Urinary bladder (tissue), 4 donors: ENCODE measurements around the gene WIPF1. TPM values are rescaled to one million over a fixed set of nuclear protein-coding genes. Genes with fewer than 3 reads are reported as not detected.

Source experiments
- DNase-seq: peaks from one replicate; pipeline ENCODE4 v3.0.0-alpha.2; 2015; ENCODE audit errors: extremely low spot score
- H3K27ac ChIP-seq: one replicate; pipeline ENCODE4 v1.5.1; 2013; ENCODE audit warnings: low read depth, mild to moderate bottlenecking, moderate library complexity
- H3K36me3 ChIP-seq: one replicate; pipeline ENCODE4 v1.6.1; 2013; ENCODE audit warnings: mild to moderate bottlenecking, moderate library complexity; ENCODE audit not compliant: insufficient read depth
- H3K4me1 ChIP-seq: one replicate; pipeline ENCODE4 v1.6.1; 2013; ENCODE audit warnings: mild to moderate bottlenecking, moderate library complexity; ENCODE audit not compliant: insufficient read depth
- H3K4me3 ChIP-seq: one replicate; pipeline ENCODE4 v1.5.1; 2013; ENCODE audit warnings: low read depth, low read length
- WGBS: extraction: QIAGEN DNeasy Blood & Tissue Kit; methylation state at CpG from one replicate; pipeline ENCODE4 v1.1.7; 2013; 5-methylcytosine and 5-hydroxymethylcytosine counted together
- polyA plus RNA-seq: library from polyadenylated mRNA; stranded (reverse); fragments of 200-250 nt; gene quantifications from one replicate; pipeline ENCODE4 v1.2.3, GENCODE V29; 2013
- total RNA-seq: library from RNA; depleted of rRNA; stranded (reverse); fragments of >200 nt; gene quantifications from one replicate; pipeline ENCODE4 v1.2.3, GENCODE V29; 2014
- donor health status: healthy with polysubstance abuse.
- donor health status: healthy.

Gene WIPF1
- total and polyA plus RNA-seq, 2 donors, result 43.1 to 45.0 TPM

DNA sequence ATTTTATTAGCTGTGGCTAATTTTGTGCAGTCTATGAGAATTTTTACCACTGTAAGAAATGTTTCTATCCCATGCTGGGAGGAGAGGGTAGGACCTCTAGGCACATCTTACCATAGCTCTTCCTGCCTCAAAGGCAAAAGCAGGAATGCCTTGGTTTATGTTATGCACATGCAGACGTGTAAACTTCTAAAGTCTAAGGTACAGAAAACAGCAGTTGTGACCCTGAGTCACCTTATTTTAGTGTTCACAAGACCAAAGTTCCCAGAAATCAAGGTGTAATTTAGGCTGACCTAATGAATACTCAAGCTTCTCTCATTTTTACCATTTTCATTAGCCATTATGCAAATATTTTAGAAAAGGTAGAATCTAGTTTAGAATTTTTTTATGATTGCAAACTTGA, 15.4 kb upstream of the WIPF1 start:
- no peak for DNase-seq
- Histone ChIP-seq H3K27ac (no peak overlapping the region), H3K4me3 (no peak overlapping the region), H3K36me3 (no peaks in the 10 kb centered on the region), H3K4me1 (peaks cover 2% of the 10 kb centered on the region)
- 0% methylated on average over 1 of the region's 1 CpG for WGBS

DNA sequence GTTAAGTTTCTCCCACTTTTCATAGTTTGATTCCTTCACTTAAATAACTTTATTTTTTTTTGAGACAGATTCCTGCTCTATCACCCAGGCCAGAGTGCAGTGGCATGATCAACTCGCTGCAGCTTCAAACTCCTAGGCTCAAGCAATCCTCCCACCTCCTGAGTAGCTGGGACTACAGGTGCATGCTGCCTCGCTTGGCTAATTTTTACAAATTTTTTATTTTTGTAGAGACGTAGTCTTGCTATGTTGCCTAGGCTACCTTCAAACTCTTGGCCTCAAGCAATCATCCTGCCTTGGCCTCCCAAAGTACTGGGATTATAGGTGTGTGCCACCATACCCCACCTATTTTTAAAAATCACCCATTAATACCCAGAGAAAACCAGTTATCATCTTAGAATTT, 14.2 kb upstream of the WIPF1 start:
- Histone ChIP-seq H3K4me3 (no peak overlapping the region), H3K27ac (no peak overlapping the region), H3K4me1 (peaks cover 2% of the 10 kb centered on the region), H3K36me3 (no peaks in the 10 kb centered on the region)
- no peak for DNase-seq
- WGBS, result 97% methylated on average over 3 of the region's 3 CpGs

DNA sequence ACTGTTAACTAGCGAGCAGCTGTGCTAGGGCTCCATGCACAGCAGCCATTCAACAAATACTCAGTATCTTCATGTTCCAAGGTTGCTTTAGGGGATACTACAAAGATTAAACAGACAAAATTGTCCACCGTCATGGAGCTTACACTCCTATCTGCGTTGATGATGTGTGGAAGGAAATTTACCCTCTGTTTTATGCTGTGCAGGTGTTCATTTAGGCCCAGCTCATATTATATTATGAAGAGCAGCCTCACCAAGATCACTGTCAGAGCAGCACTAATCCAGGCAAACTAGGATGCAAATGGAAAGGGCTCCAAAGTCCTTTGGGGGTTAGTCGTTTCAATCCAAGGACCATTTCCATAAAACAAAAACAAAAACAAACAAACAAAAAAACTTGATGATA, 13.4 kb upstream of the WIPF1 start:
- WGBS, result 86% methylated on average over 4 of the region's 4 CpGs
- Histone ChIP-seq H3K36me3 (no peaks in the 10 kb centered on the region), H3K27ac (no peak overlapping the region), H3K4me1 (peaks cover 2% of the 10 kb centered on the region), H3K4me3 (no peak overlapping the region)
- DNase-seq, result no peak

DNA sequence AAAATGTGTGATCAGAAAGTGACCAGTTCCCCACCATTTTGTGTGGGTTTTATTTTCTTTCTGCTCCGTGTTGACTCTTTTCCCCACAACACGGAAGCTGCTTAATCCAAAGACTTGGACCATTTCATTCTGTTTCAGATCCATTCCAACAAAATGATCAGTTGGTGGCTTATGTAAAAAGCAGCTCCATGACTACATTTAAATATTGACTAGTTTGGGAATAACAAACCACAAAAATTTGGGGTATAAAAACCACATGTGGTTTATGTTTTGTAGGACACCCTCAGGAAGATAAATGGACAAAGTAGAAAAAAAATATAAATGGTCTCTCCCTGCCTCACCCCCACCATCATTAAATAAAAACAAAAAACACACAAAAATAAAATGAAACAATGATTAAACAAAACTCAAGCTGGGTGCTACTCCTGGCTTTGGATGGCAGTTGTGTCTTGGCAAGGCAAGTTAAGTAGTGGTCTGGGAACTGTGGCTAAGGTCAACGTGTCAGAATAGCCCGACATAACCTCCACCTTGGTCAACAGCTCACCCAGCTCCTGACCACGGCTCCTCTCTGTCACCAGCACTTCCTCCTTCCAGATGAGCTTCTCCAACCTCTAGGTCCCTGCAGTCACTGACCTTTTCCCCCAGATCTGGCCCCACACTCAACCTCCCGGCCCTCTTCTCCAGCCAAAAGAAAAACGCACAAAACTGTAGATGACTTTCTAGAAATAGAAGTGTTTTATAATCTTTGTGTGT, 12.8 kb upstream of the WIPF1 start:
- H3K4me1 ChIP-seq, result peaks cover 2% of the 10 kb centered on the region
- no peak overlapping the region for H3K4me3 ChIP-seq
- no peak for DNase-seq
- WGBS, result 71% methylated on average over 7 of the region's 7 CpGs
- H3K27ac ChIP-seq, result no peak overlapping the region
- no peaks in the 10 kb centered on the region for H3K36me3 ChIP-seq

DNA sequence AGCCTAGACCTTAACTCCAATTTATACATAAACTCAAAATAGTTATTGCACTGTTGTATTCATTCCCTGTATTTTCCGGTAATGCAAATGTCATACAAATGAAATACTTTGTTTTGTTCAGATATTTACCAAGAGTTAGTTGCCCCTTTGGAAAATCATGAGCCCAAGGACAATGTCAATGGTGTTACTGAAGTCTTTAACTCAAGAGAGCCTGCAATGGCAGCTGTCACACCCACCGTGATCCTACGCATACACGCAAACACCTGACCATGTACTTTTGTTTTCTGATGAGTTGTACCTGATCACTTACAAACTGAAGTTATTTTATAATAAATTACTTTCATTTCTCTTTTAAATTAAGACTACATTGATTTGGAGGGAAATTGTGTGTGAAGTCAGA, 11.7 kb upstream of the WIPF1 start:
- no peak for DNase-seq
- no peaks in the 10 kb centered on the region for H3K36me3 ChIP-seq
- H3K27ac ChIP-seq, result no peak overlapping the region
- H3K4me3 ChIP-seq, result no peak overlapping the region
- 97% methylated on average over 4 of the region's 4 CpGs for WGBS
- H3K4me1 ChIP-seq, result peaks cover 2% of the 10 kb centered on the region

DNA sequence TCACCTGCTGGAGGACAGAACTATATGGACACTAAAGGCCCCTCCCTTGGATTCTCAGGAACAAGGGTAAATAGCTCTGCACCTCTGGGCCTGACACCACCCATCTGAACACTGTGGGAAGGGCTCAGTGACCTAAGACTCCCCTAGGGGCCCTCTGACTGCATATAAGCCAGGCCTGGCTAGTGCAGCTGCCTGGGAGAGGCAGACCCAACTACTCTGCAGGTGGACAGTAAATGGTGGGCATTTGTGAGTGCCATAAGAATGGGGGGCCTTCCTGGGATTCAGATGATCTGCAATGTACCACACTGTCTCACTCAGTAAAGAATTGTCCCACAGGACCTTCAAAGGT, 11.2 kb upstream of the WIPF1 start:
- Histone ChIP-seq H3K36me3 (no peaks in the 10 kb centered on the region), H3K4me1 (peaks cover 2% of the 10 kb centered on the region), H3K27ac (no peak overlapping the region), H3K4me3 (no peak overlapping the region)
- DNase-seq, result no peak

DNA sequence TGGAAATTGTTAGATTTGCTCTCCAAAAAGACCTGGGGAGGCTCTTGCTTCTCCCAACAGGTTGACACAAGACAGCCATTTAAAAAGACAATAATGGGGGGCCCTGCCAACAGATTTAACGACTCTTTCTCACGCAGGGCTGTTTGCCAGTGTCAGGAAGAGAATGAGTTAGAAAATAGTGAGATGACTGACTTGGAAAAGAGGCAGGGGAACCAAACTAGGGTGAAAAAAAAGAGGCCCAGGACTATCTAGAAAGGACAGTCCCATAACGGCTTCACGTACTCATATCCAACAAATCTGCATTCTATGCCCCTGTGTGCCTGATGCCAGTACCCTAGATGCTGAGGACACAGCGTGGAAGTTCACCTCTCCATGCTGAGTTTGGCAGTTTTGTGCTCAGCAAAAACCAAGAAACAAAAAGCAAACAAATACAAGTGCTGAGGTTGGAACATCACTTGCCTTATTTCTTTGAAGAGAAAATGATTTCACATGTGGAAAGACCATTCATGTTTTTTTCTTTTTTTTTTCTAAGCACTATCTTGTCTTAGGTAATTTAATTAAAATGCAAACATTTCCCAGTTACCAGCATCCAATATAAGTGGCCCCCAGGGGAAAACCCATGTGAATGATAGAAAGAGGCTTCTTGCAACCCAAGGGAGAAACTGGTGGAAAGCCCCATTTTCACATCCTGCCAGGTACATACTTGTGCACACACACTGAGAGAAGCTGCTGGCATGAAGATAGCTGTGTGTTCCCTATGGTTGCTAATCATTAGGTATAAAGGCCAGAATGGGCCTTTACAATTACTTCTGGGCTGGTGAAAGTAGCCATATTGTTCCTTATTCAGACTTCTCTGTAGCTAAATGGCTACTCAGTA, 10.6 kb upstream of the WIPF1 start:
- Histone ChIP-seq H3K4me1 (peaks cover 2% of the 10 kb centered on the region), H3K27ac (no peak overlapping the region), H3K36me3 (no peaks in the 10 kb centered on the region), H3K4me3 (no peak overlapping the region)
- WGBS, result 64% methylated on average over 5 of the region's 5 CpGs
- DNase-seq, result no peak

DNA sequence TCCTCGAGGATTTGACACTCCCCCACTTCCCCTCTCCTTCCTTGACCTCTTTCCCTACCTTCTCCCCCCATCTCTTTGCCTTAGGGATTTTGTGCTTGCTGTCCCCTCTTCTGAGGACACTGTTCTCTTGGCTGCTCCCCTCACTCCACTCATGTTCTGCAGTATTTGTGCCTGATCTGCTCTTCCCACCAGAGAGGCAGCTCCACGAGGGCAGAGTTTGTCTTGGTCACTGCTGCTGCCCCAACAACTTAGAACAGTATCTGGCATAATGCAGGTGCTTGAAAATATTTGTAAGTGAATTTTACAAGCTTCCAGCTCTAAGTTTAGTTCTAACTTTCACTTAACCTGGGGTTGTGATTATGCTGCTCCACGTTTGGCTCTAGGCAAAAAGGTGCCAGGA, 10.0 kb upstream of the WIPF1 start:
- no peak for DNase-seq
- H3K36me3 ChIP-seq, result no peaks in the 10 kb centered on the region
- H3K4me1 ChIP-seq, result peaks cover 2% of the 10 kb centered on the region
- WGBS, result 67% methylated on average over 3 of the region's 3 CpGs
- H3K27ac ChIP-seq, result no peak overlapping the region
- no peak overlapping the region for H3K4me3 ChIP-seq

DNA sequence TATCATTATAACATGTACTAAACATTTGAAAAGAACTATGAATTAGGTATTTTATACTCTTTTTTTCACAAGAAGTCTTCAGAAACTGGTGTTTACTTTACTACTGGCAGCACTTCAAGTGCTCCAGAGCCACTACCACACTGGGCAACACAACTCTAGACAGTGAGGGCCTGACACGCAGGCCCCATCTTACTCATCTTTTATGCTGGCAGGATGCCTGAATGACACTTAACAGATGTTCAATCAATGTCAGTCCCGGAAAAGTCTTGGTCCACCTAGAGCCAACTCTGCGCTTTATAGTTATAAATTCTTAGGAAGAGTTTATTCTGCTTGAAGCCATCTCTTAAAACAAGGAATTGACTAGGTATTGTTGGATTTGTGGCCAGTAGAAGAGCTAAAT, 8.7 kb upstream of the WIPF1 start:
- no peak for DNase-seq
- 25% methylated on average over 3 of the region's 3 CpGs for WGBS
- Histone ChIP-seq H3K4me1 (peaks cover 2% of the 10 kb centered on the region), H3K4me3 (no peak overlapping the region), H3K36me3 (no peaks in the 10 kb centered on the region), H3K27ac (no peak overlapping the region)

DNA sequence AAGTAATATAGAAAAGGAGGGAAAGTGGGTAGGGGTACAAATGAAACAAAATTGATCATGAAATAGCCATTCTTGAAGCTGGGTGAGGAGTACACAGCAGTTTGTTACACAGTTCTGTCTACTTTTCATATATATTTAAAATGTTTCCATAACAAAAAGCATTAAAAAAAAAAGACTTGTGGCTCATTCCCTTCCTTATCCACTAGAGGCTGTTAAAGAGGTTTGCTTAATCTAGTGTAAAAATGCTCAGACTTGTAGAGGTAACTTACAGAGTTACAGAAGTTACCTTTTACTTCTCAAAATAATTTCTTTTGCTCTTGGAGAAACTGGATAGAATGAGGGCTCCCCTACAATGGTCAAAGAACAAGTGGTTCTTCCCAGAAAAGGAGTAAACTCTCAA, 8.1 kb upstream of the WIPF1 start:
- H3K4me1 ChIP-seq, result peaks cover under 1% of the 10 kb centered on the region
- no peaks in the 10 kb centered on the region for H3K36me3 ChIP-seq
- H3K27ac ChIP-seq, result no peak overlapping the region
- DNase-seq, result no peak
- no peak overlapping the region for H3K4me3 ChIP-seq

DNA sequence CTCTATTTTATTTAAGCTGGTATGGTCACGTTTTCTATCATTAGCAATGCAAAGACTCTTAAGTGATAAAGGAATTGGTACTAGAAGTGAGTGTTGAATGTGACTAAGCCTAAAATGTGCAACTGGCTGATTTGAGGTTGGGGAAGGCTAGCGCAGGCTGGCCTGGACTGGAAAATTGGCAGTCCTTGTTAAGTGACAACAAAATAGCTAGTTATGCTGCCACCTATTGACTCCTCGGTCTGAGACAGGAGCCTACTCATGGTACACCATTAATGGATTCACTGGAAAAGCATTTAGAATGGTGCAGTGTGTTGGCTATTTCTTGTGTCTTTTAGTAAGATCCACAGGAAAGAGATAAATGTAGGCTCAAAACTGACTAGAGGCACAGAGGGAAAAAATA, 5.7 kb upstream of the WIPF1 start:
- Histone ChIP-seq H3K36me3 (no peaks in the 10 kb centered on the region), H3K27ac (no peak overlapping the region), H3K4me1 (peaks cover under 1% of the 10 kb centered on the region), H3K4me3 (no peak overlapping the region)
- WGBS, result 48% methylated on average over 3 of the region's 3 CpGs
- DNase-seq, result no peak

DNA sequence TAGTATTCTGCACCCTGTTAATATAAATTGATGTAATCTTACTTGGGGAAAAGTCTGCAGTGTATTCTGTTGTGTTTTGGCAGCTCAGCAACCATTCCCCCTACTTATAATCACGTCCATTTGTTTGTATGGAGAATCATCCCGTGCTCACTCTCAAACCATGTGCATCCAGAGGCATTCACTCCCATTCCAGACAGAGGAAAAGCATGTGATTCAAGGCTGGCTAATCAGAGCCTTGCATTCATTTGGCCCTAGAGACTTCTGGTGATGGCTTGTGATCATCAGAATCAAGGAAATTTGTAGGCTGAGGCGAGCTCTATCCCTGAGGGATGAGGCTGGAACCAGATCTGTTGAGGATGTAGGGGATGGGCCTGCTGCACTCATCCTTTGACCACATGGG, 5.1 kb upstream of the WIPF1 start:
- no peak overlapping the region for H3K27ac ChIP-seq
- peaks cover 2% of the 10 kb centered on the region for H3K4me1 ChIP-seq
- 69% methylated on average over 3 of the region's 3 CpGs for WGBS
- no peak for DNase-seq
- H3K4me3 ChIP-seq, result no peak overlapping the region
- H3K36me3 ChIP-seq, result no peaks in the 10 kb centered on the region

DNA sequence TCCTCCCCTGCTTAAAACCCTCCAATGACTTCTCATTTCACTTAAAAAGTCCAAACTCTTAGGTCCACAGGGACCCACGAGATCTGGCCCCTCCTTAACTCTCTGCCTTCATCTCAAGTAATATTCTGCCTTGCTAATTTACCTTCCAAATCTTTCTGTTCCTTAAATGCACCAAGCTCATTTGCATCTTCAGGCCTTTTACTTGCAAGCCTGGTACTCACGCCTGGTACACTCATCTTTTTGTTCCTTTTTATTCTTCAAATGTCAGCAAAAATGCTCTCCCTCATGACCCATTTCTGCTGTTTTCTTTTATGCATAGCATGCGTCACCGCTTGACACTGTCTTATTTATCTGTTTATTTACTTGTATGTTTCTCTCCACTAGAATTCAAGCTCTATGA, 2.7 kb upstream of the WIPF1 start:
- H3K4me3 ChIP-seq, result no peak overlapping the region
- 89% methylated on average over 4 of the region's 4 CpGs for WGBS
- no peak for DNase-seq
- H3K36me3 ChIP-seq, result no peaks in the 10 kb centered on the region
- H3K4me1 ChIP-seq, result peaks cover 2% of the 10 kb centered on the region
- no peak overlapping the region for H3K27ac ChIP-seq

DNA sequence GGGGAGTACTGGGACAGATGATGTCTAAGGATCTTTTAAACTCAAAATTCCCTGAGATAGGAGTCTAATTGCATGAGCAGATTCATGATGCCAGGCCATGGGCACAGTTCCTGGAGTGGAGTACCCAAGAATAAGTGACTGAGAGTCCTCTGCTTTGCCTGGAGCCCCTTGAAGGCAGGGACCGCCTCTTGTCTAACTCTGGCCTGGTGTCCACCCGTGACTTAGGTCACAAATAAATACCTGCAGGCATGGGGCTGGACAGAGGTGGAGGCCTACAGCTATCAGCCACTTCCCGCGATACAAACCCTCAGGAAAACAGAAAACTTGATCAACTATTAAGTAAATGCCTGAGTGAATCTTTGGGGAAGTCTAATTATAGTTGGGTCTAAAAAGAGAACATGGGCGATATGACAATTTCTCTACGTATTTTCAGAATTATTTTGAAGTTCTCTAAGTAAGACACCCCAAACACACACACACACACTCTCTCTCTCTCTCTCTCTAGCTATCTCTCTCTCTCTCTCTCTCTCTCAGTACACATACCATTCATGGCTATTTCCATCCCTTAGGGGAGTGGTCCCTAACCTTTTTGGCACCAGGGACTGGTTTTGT, 1.8 kb upstream of the WIPF1 start:
- no peak overlapping the region for H3K27ac ChIP-seq
- H3K4me1 ChIP-seq, result peaks cover 2% of the 10 kb centered on the region
- WGBS, result 95% methylated on average over 6 of the region's 6 CpGs
- no peak overlapping the region for H3K4me3 ChIP-seq
- DNase-seq, result no peak
- H3K36me3 ChIP-seq, result no peaks in the 10 kb centered on the region
